Fibroblast of the aortic adventitia (primary cell): ENCODE data around the gene PTPN12. TPM values are rescaled to one million over a fixed set of nuclear protein-coding genes. Genes with fewer than 3 reads are reported as not detected.
"Not testable (repeated sequence)": the region's sequence is repeated elsewhere in the genome, so short reads cannot be mapped to it uniquely, and the experiment has no call there.

Experiments used
- DNase-seq: peaks from one replicate; pipeline ENCODE4 v3.0.0-alpha.2; 2010; ENCODE audit warnings: low read depth
- H3K4me3 ChIP-seq: 2 replicates; pipeline ENCODE4 v1.5.1; 2011; ENCODE audit warnings: low read depth, mild to moderate bottlenecking, control low read depth, low read length, moderate library complexity
- CTCF ChIP-seq: IDR thresholded peaks from 2 replicates; pipeline ENCODE4 v1.5.1; 2011; ENCODE audit warnings: mild to moderate bottlenecking, low read length, control low read depth, inconsistent platforms; ENCODE audit not compliant: insufficient read depth
- total RNA-seq: library from RNA; depleted of rRNA; stranded (reverse); fragments of >200 nt; gene quantifications from 2 replicates; pipeline ENCODE4 v1.2.3, GENCODE V29; 2012; ENCODE audit warnings: low replicate concordance

PTPN12 gene
- total RNA-seq, 1 donor, result 54.0 TPM

- no peak for DNase-seq
- no peak for TF ChIP-seq CTCF
- no peak overlapping the region for H3K4me3 ChIP-seq
Observed at GRCh38 chr7:77506899-77507298, 30.2 kb upstream of the PTPN12 start.

GRCh38 chr7:77513002-77513670 is 24.0 kb upstream of the PTPN12 start:
- H3K4me3 ChIP-seq, DNase-seq: not testable (repeated sequence)

- no peak for DNase-seq
- no peak overlapping the region for H3K4me3 ChIP-seq
- no peak for TF ChIP-seq CTCF
Observed at GRCh38 chr7:77516085-77516484, 21.0 kb upstream of the PTPN12 start.

- no peak for TF ChIP-seq CTCF
- H3K4me3 ChIP-seq, result no peak overlapping the region
- DNase-seq, result no peak
Observed at GRCh38 chr7:77520261-77520660, 16.8 kb upstream of the PTPN12 start.

- not testable (repeated sequence) for DNase-seq, H3K4me3 ChIP-seq
Observed at GRCh38 chr7:77521537-77521936, 15.6 kb upstream of the PTPN12 start.

- no peak for DNase-seq
- no peak for TF ChIP-seq CTCF
- H3K4me3 ChIP-seq, result no peak overlapping the region
Observed at GRCh38 chr7:77524731-77525130, 12.4 kb upstream of the PTPN12 start.

GRCh38 chr7:77525231-77525630 is 11.9 kb upstream of the PTPN12 start:
- DNase-seq, result no peak
- TF ChIP-seq CTCF, result no peak
- no peak overlapping the region for H3K4me3 ChIP-seq

- no peak overlapping the region for H3K4me3 ChIP-seq
- no peak for TF ChIP-seq CTCF
- no peak for DNase-seq
Observed at GRCh38 chr7:77528368-77528767, 8.7 kb upstream of the PTPN12 start.
